ENCODE results near the gene C1QC.

Gene C1QC

GRCh38 chr1:22621761-22622160, 21.7 kb upstream of the C1QC start:
- H3K9me2 ChIP-seq (replicated peaks; ENCODE audit: control insufficient read depth, low read length), result no peaks in the 10 kb centered on the region
- no peaks in the 10 kb centered on the region for H3F3A ChIP-seq (ENCODE audit: control insufficient read depth, insufficient read depth)
- H3K36me3 ChIP-seq (ENCODE audit: control insufficient read depth, low read length), result no peaks in the 10 kb centered on the region
- H3K4me1 ChIP-seq (ENCODE audit: control insufficient read depth, low read length), result no peaks in the 10 kb centered on the region
- no peaks in the 10 kb centered on the region for H3K9me3 ChIP-seq (ENCODE audit: control insufficient read depth, insufficient read depth, low read length)
- H3K27me3 ChIP-seq (ENCODE audit: control insufficient read depth, low read length), result no peaks in the 10 kb centered on the region
- no peak overlapping the region for H3K27ac ChIP-seq (ENCODE audit: low read depth, low read length)
- H3K4me2 ChIP-seq (ENCODE audit: low read length), result no peak overlapping the region
- no peaks in the 10 kb centered on the region for H4K20me1 ChIP-seq (ENCODE audit: control insufficient read depth, insufficient read depth, low read depth, low read length)
- H3K4me3 ChIP-seq (ENCODE audit: low read length), result no peak overlapping the region
- TF ChIP-seq CTCF (IDR thresholded peaks at IDR 0.05; ENCODE audit: low read depth, low read length, poor library complexity, severe bottlenecking) (no peak), EZH2phosphoT487 (IDR thresholded peaks at IDR 0.05; ENCODE audit: borderline replicate concordance, low read length) (no peak)
- no peaks in the 10 kb centered on the region for H3K79me2 ChIP-seq (ENCODE audit: control insufficient read depth, low read length)

GRCh38 chr1:22625262-22625925, 18.0 kb upstream of the C1QC start:
- H3K9me2 ChIP-seq (replicated peaks; ENCODE audit: control insufficient read depth, low read length), result no peaks in the 10 kb centered on the region
- no peak overlapping the region for H3K4me2 ChIP-seq (ENCODE audit: low read length)
- no peaks in the 10 kb centered on the region for H3K79me2 ChIP-seq (ENCODE audit: control insufficient read depth, low read length)
- no peaks in the 10 kb centered on the region for H4K20me1 ChIP-seq (ENCODE audit: control insufficient read depth, insufficient read depth, low read depth, low read length)
- H3K4me1 ChIP-seq (ENCODE audit: control insufficient read depth, low read length), result no peaks in the 10 kb centered on the region
- H3K9me3 ChIP-seq (ENCODE audit: control insufficient read depth, insufficient read depth, low read length), result no peaks in the 10 kb centered on the region
- H3K4me3 ChIP-seq (ENCODE audit: low read length), result no peak overlapping the region
- no peak for TF ChIP-seq CTCF (IDR thresholded peaks at IDR 0.05; ENCODE audit: low read depth, low read length, poor library complexity, severe bottlenecking)
- TF ChIP-seq EZH2phosphoT487 (IDR thresholded peaks at IDR 0.05; ENCODE audit: borderline replicate concordance, low read length), result no peak
- H3F3A ChIP-seq (ENCODE audit: control insufficient read depth, insufficient read depth), result no peaks in the 10 kb centered on the region
- no peaks in the 10 kb centered on the region for H3K27me3 ChIP-seq (ENCODE audit: control insufficient read depth, low read length)
- H3K36me3 ChIP-seq (ENCODE audit: control insufficient read depth, low read length), result no peaks in the 10 kb centered on the region
- no peak overlapping the region for H3K27ac ChIP-seq (ENCODE audit: low read depth, low read length)

GRCh38 chr1:22626237-22627157, 16.9 kb upstream of the C1QC start:
- Histone ChIP-seq H3K9me2 (replicated peaks; ENCODE audit: control insufficient read depth, low read length) (no peaks in the 10 kb centered on the region), H3K27me3 (ENCODE audit: control insufficient read depth, low read length) (no peaks in the 10 kb centered on the region), H3K4me3 (ENCODE audit: low read length) (no peak overlapping the region), H3K4me2 (ENCODE audit: low read length) (no peak overlapping the region), H3K9me3 (ENCODE audit: control insufficient read depth, insufficient read depth, low read length) (no peaks in the 10 kb centered on the region), H3K79me2 (ENCODE audit: control insufficient read depth, low read length) (no peaks in the 10 kb centered on the region), H3K36me3 (ENCODE audit: control insufficient read depth, low read length) (no peaks in the 10 kb centered on the region), H3K4me1 (ENCODE audit: control insufficient read depth, low read length) (no peaks in the 10 kb centered on the region), H3F3A (ENCODE audit: control insufficient read depth, insufficient read depth) (no peaks in the 10 kb centered on the region), H3K27ac (ENCODE audit: low read depth, low read length) (no peak overlapping the region), H4K20me1 (ENCODE audit: control insufficient read depth, insufficient read depth, low read depth, low read length) (no peaks in the 10 kb centered on the region)
- TF ChIP-seq CTCF (IDR thresholded peaks at IDR 0.05; ENCODE audit: low read depth, low read length, poor library complexity, severe bottlenecking) (no peak), EZH2phosphoT487 (IDR thresholded peaks at IDR 0.05; ENCODE audit: borderline replicate concordance, low read length) (no peak)
